ENCODE measurements around the gene SHISAL1. TPM values are rescaled to one million over a fixed set of nuclear protein-coding genes. Genes with fewer than 3 reads are reported as not detected.
A peak's percentile ranks its signal among the peaks of the same experiment; 100 is the strongest.
"Not testable (repeated sequence)": the region's sequence is repeated elsewhere in the genome, so short reads cannot be mapped to it uniquely, and the experiment has no call there.

The SHISAL1 gene
- total and polyA plus RNA-seq, 2 donors: 5.1 to 21.1 TPM

- WGBS: 75% methylated on average over 10 of the region's 10 CpGs
- no peaks in the 10 kb centered on the region for H3K36me3 ChIP-seq (ENCODE audit: insufficient read depth)
- no peak for DNase-seq (ENCODE audit: extremely low spot score)
- peak overlapping the region; percentile 54 for H3K27ac ChIP-seq (ENCODE audit: low read depth)
- no peak overlapping the region for H3K4me3 ChIP-seq (ENCODE audit: low read depth, low read length)
- H3K4me1 ChIP-seq (ENCODE audit: insufficient read depth): no peaks in the 10 kb centered on the region
These were observed 1.5 kb downstream of the SHISAL1 start for GRCh38 chr22:44311104-44311854.

DNA sequence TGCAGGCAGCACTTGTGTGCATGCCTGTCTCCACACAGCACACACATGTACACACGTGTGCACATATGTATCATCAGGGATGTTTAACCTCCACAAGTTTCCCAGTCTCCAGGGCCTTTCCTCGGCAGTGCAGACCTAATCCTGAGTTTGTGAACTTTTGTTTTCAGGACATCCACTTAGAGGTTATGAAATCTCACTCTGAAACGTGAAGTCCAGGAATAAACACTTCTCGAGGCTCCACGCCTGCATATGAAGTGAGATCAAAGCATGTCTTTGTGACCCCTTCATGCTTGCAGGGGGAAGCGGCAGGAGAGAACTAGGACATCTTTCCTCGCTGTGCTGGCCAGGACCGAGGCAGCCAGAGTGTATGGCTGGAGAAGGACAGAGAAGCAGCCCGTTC lies 3.1 kb downstream of the SHISAL1 start:
- no peak overlapping the region for H3K27ac ChIP-seq (ENCODE audit: low read depth)
- 43% methylated on average over 9 of the region's 9 CpGs for WGBS
- H3K36me3 ChIP-seq (ENCODE audit: insufficient read depth): no peaks in the 10 kb centered on the region
- H3K4me1 ChIP-seq (ENCODE audit: insufficient read depth): no peaks in the 10 kb centered on the region
- no peak for DNase-seq (ENCODE audit: extremely low spot score)
- H3K4me3 ChIP-seq (ENCODE audit: low read depth, low read length): no peak overlapping the region

DNA sequence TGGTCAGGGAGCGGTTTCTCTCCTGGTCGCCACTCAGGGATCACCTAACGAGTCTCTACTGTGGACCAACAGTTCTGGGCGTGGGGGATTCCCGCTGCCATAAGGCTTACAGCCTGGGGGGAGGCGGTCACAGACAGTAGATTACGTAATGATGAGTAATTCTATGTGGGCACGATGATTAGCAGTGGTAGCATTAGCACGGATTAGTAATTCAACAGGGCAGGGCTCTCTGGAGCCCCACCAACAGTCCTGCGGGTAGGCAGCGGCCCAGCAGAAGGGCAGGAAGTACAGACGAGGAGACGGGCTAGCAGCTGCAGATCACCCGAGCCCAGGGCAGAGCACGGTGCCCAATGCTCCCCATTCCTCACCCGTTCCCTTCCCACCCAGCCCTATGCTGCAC lies 3.6 kb downstream of the SHISAL1 start:
- H3K36me3 ChIP-seq (ENCODE audit: insufficient read depth): no peaks in the 10 kb centered on the region
- 30% methylated on average over 16 of the region's 16 CpGs for WGBS
- no peak for DNase-seq (ENCODE audit: extremely low spot score)
- no peak overlapping the region for H3K4me3 ChIP-seq (ENCODE audit: low read depth, low read length)
- no peak overlapping the region for H3K27ac ChIP-seq (ENCODE audit: low read depth)
- H3K4me1 ChIP-seq (ENCODE audit: insufficient read depth): no peaks in the 10 kb centered on the region

DNA sequence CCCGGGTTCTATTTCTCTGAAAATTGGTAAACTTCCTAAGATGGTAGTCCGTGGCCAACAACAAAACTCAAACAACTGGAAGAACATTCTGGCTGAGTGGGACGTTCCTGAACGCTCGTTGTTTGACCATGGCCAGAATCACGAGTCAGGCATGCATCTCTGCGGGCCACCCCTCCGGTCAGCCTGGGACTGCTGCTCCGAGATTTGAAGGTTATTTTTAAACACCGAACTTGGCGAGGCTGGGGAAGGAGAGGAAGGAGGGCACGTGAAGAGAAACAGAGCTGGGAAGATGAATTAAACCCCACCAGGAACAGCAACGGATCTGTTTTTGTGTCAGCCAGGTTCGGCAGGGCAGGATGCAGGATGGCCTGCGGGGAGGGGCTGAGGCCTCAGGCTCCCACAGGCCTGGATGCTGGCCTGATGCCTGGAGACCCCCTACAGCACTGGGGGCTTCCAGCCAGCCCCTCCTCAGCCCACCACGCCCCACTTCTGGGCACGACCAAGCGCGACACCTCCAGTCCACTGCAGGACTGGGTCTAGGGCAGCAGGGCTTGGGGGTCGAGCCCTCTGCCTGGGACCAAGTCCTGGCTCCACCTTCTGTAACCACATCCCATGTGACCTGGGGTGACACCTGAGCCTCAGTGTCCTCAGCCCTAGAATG lies 5.1 kb downstream of the SHISAL1 start:
- WGBS: 47% methylated on average over 20 of the region's 20 CpGs
- H3K4me1 ChIP-seq (ENCODE audit: insufficient read depth): no peaks in the 10 kb centered on the region
- no peaks in the 10 kb centered on the region for H3K36me3 ChIP-seq (ENCODE audit: insufficient read depth)
- peak overlapping the region; percentile 65 for H3K27ac ChIP-seq (ENCODE audit: low read depth)
- H3K4me3 ChIP-seq (ENCODE audit: low read depth, low read length): no peak overlapping the region
- no peak for DNase-seq (ENCODE audit: extremely low spot score)

- Histone ChIP-seq H3K27ac (ENCODE audit: low read depth) (peak overlapping the region; percentile 41), H3K4me3 (ENCODE audit: low read depth, low read length) (no peak overlapping the region), H3K4me1 (ENCODE audit: insufficient read depth) (no peaks in the 10 kb centered on the region), H3K36me3 (ENCODE audit: insufficient read depth) (no peaks in the 10 kb centered on the region)
- DNase-seq (ENCODE audit: extremely low spot score): no peak
- 54% methylated on average over 10 of the region's 10 CpGs for WGBS
These were observed 6.9 kb downstream of the SHISAL1 start for GRCh38 chr22:44305888-44306287.

DNA sequence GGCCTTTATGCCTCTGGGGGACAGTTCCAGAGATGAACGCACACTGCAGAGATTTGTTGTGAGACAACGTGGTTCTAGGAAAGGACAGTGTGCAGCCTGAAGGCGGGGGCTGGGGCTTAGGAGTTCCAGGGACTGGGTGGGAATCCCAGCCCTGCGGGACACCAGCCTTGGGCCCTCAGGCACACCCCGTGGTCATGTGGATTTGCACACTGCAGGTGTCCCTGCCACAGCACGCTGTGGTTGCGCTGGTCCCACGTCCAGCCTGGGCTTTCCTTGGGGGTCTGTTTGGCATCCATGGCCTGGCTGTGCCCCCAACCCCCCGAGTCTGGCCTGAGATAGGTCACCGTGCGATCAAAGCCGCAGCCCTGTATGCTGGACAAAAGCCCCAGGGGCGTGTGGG lies 7.3 kb downstream of the SHISAL1 start:
- no peak overlapping the region for H3K4me3 ChIP-seq (ENCODE audit: low read depth, low read length)
- peak overlapping the region; percentile 41 for H3K27ac ChIP-seq (ENCODE audit: low read depth)
- 67% methylated on average over 13 of the region's 13 CpGs for WGBS
- no peaks in the 10 kb centered on the region for H3K4me1 ChIP-seq (ENCODE audit: insufficient read depth)
- no peaks in the 10 kb centered on the region for H3K36me3 ChIP-seq (ENCODE audit: insufficient read depth)
- no peak for DNase-seq (ENCODE audit: extremely low spot score)

- no peak for DNase-seq (ENCODE audit: extremely low spot score)
- Histone ChIP-seq H3K4me3 (ENCODE audit: low read depth, low read length) (no peak overlapping the region), H3K27ac (ENCODE audit: low read depth) (no peak overlapping the region), H3K36me3 (ENCODE audit: insufficient read depth) (no peaks in the 10 kb centered on the region), H3K4me1 (ENCODE audit: insufficient read depth) (no peaks in the 10 kb centered on the region)
- 96% methylated on average over 2 of the region's 2 CpGs for WGBS
These were observed 7.8 kb downstream of the SHISAL1 start for GRCh38 chr22:44304911-44305310.

DNA sequence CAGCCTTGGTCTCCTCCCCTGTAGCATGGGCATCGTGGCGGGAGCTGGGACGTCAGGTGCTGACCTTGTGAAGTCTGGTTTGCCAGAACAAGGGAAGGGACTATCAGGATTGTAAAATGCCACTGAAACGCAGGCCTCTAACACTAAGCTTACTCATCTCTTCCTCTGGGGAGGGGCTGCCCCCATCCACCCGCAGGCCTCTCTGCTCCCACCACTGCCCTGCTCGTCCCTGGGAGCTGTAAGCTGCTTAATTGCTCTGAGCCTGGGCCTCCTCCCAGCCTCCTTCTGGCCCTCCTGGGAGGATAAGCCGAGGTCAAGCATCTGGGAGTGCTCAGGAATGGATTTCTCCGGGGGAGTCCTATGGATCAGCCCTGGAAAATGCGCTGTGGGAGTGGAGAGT lies 8.4 kb downstream of the SHISAL1 start:
- no peak overlapping the region for H3K4me3 ChIP-seq (ENCODE audit: low read depth, low read length)
- DNase-seq (ENCODE audit: extremely low spot score): no peak
- no peaks in the 10 kb centered on the region for H3K36me3 ChIP-seq (ENCODE audit: insufficient read depth)
- 42% methylated on average over 9 of the region's 9 CpGs for WGBS
- no peaks in the 10 kb centered on the region for H3K4me1 ChIP-seq (ENCODE audit: insufficient read depth)
- no peak overlapping the region for H3K27ac ChIP-seq (ENCODE audit: low read depth)

GRCh38 chr22:44302363-44302762 lies 10.4 kb downstream of the SHISAL1 start:
- H3K27ac ChIP-seq (ENCODE audit: low read depth); DNase-seq (ENCODE audit: extremely low spot score); H3K36me3 ChIP-seq (ENCODE audit: insufficient read depth); H3K4me1 ChIP-seq (ENCODE audit: insufficient read depth); H3K4me3 ChIP-seq (ENCODE audit: low read depth, low read length): not testable (repeated sequence)
- 93% methylated on average over 9 of the region's 10 CpGs for WGBS

DNA sequence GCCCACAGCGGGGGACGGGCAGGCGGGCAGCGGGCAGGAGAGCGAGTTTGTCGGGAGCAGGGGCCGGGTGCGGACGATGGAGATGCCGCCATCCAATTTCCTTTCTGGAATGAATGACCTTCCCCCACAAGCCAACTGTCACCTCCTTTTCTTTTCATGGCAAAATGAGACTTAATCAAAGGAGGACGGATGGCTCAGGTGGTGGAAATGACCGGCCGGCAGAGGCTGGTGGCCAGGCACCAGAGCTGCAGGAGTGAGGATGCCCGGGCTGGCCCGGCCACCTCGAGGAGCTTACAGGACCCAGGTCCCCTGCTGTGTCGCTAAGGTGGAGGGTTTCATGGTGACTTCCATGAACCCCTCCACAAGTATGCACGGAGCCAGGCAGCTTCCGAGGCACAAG lies 11.7 kb downstream of the SHISAL1 start:
- 85% methylated on average over 19 of the region's 19 CpGs for WGBS
- Histone ChIP-seq H3K36me3 (ENCODE audit: insufficient read depth) (no peaks in the 10 kb centered on the region), H3K27ac (ENCODE audit: low read depth) (no peak overlapping the region), H3K4me3 (ENCODE audit: low read depth, low read length) (no peak overlapping the region), H3K4me1 (ENCODE audit: insufficient read depth) (no peaks in the 10 kb centered on the region)
- DNase-seq (ENCODE audit: extremely low spot score): no peak

DNA sequence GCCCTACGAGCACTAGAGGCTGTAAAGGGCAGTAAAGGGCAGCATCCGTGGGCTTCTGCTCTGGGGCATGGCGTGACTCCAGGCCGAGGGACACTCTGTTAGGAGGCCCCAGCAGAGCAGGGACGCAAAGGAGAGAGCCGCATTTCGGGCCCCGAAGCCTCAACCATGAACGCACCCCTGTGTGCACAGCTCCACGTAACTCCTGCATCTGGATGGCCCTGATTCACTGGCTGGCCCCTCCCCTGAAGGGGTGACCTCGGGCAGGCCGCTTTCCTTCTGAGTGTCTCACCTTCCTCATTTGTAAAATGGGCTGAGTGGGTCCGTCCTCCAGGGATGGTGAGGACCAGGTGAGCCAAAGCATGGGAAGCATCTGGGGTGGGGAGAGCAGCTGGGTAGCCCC lies 13.6 kb downstream of the SHISAL1 start:
- DNase-seq (ENCODE audit: extremely low spot score): no peak
- WGBS: 89% methylated on average over 13 of the region's 13 CpGs
- H3K27ac ChIP-seq (ENCODE audit: low read depth): no peak overlapping the region
- H3K36me3 ChIP-seq (ENCODE audit: insufficient read depth): no peaks in the 10 kb centered on the region
- no peak overlapping the region for H3K4me3 ChIP-seq (ENCODE audit: low read depth, low read length)
- no peaks in the 10 kb centered on the region for H3K4me1 ChIP-seq (ENCODE audit: insufficient read depth)

- 85% methylated on average over 25 of the region's 25 CpGs for WGBS
- Histone ChIP-seq H3K4me3 (ENCODE audit: low read depth, low read length) (no peak overlapping the region), H3K36me3 (ENCODE audit: insufficient read depth) (no peaks in the 10 kb centered on the region), H3K27ac (ENCODE audit: low read depth) (no peak overlapping the region), H3K4me1 (ENCODE audit: insufficient read depth) (no peaks in the 10 kb centered on the region)
- DNase-seq (ENCODE audit: extremely low spot score): no peak
These were observed 14.2 kb downstream of the SHISAL1 start for GRCh38 chr22:44298406-44299091.

GRCh38 chr22:44297470-44298061 lies 15.2 kb downstream of the SHISAL1 start:
- Histone ChIP-seq H3K4me3 (ENCODE audit: low read depth, low read length) (no peak overlapping the region), H3K36me3 (ENCODE audit: insufficient read depth) (no peaks in the 10 kb centered on the region), H3K27ac (ENCODE audit: low read depth) (no peak overlapping the region), H3K4me1 (ENCODE audit: insufficient read depth) (no peaks in the 10 kb centered on the region)
- no peak for DNase-seq (ENCODE audit: extremely low spot score)
- 63% methylated on average over 14 of the region's 14 CpGs for WGBS

DNA sequence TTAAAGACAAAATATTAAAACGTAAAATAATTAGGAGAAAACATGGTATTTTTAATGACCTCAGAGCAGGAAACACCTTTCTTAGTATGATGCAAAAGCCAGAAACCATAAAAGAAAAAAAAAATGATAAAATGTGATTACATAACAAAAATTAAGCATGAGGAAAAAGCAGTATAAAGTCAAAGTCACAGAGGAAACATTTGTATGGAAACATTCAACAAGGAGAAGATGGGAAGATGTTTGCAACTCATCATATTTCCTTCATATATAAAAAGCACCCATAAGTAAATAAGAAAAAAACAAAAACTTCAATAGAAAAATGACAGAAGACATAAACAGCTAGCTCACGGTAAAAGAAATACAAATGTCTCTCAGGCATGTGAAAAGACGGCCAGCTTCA lies 17.3 kb downstream of the SHISAL1 start:
- WGBS: 92% methylated on average over 3 of the region's 3 CpGs
- DNase-seq (ENCODE audit: extremely low spot score): no peak
- no peak overlapping the region for H3K4me3 ChIP-seq (ENCODE audit: low read depth, low read length)
- H3K36me3 ChIP-seq (ENCODE audit: insufficient read depth): no peaks in the 10 kb centered on the region
- H3K4me1 ChIP-seq (ENCODE audit: insufficient read depth): no peaks in the 10 kb centered on the region
- no peak overlapping the region for H3K27ac ChIP-seq (ENCODE audit: low read depth)

Data from urinary bladder (tissue), 4 donors.